SU-DHL-6 (cell line): Measurements from ENCODE around the gene XRN2.

Experiments
- H2AFZ ChIP-seq: fragments of 200-600 bp; sonication (generic); 2 replicates; pipeline ENCODE4 v1.6.1; 2014; ENCODE audit warnings: low read depth, mild to moderate bottlenecking, moderate library complexity, mixed read lengths, antibody characterized with exemption, low read length; ENCODE audit not compliant: severe bottlenecking
- H3F3A ChIP-seq: fragments of 200-600 bp; shearing (Covaris generic); 2 replicates; pipeline ENCODE4 v1.6.0; 2016; ENCODE audit warnings: antibody characterized with exemption, mild to moderate bottlenecking; ENCODE audit not compliant: insufficient read depth
- H3K27ac ChIP-seq: fragments of 200-600 bp; sonication (generic); 2 replicates; pipeline ENCODE4 v1.5.1; 2016; ENCODE audit warnings: low read depth, mild to moderate bottlenecking, low read length, moderate library complexity, mixed read lengths
- H3K27me3 ChIP-seq: fragments of 200-600 bp; sonication (generic), shearing (Covaris generic); 2 replicates; pipeline ENCODE4 v1.6.0; 2014; ENCODE audit warnings: mild to moderate bottlenecking, low read length
- H3K36me3 ChIP-seq: fragments of 200-600 bp; sonication (generic); 2 replicates; pipeline ENCODE4 v1.6.1; 2014; ENCODE audit warnings: mild to moderate bottlenecking, low read length, mixed read lengths
- H3K4me2 ChIP-seq: fragments of 300-600, 200-600 bp; shearing (Covaris generic), sonication (generic); 2 replicates; pipeline ENCODE4 v1.6.0; 2014; ENCODE audit warnings: low read length, low read depth, mild to moderate bottlenecking; ENCODE audit not compliant: poor library complexity, severe bottlenecking
- H3K4me3 ChIP-seq: fragments of 200-600 bp; sonication (generic); 2 replicates; pipeline ENCODE4 v1.5.1; 2014; ENCODE audit warnings: antibody characterized with exemption, low read length, mild to moderate bottlenecking, mixed read lengths; ENCODE audit not compliant: insufficient read depth, poor library complexity, severe bottlenecking
- H3K79me2 ChIP-seq: fragments of 200-600 bp; sonication (generic); 2 replicates; pipeline ENCODE4 v1.6.1; 2014; ENCODE audit warnings: mild to moderate bottlenecking, low read length, moderate library complexity; ENCODE audit not compliant: insufficient read depth
- H3K9ac ChIP-seq: fragments of 200-600 bp; sonication (generic); 2 replicates; pipeline ENCODE4 v1.7.0; 2014; ENCODE audit warnings: mild to moderate bottlenecking, low read length
- H3K9me2 ChIP-seq: fragments of 200-600 bp; sonication (generic); replicated peaks from 2 replicates; pipeline ENCODE4 v1.6.1; 2014; ENCODE audit warnings: low read length; ENCODE audit not compliant: insufficient read depth
- H3K9me3 ChIP-seq: fragments of 200-600 bp; sonication (generic); 2 replicates; pipeline ENCODE4 v1.6.1; 2014; ENCODE audit warnings: low read length, mixed read lengths; ENCODE audit not compliant: insufficient read depth
- H4K20me1 ChIP-seq: fragments of 200-600 bp; sonication (generic); 2 replicates; pipeline ENCODE4 v1.6.1; 2014; ENCODE audit warnings: low read depth, mild to moderate bottlenecking, antibody characterized with exemption, low read length, moderate library complexity, mixed read lengths
- CTCF ChIP-seq: fragments of 200-600 bp; sonication (generic); IDR thresholded peaks from one replicate; pipeline ENCODE4 v1.5.1; 2017; ENCODE audit warnings: antibody characterized with exemption, mild to moderate bottlenecking, low read length, moderate library complexity; ENCODE audit not compliant: insufficient read depth, poor library complexity, severe bottlenecking
- EZH2phosphoT487 ChIP-seq: fragments of 200-600 bp; sonication (generic), shearing (Covaris generic); conservative IDR thresholded peaks from 2 replicates; pipeline ENCODE4 v1.6.1; 2018; ENCODE audit warnings: mild to moderate bottlenecking, antibody characterized with exemption, low read length, moderate library complexity, mixed read lengths

The XRN2 gene

GRCh38 chr20:21279706-21280521 lies 23.2 kb upstream of the XRN2 start:
- TF ChIP-seq CTCF (no peak), EZH2phosphoT487 (no peak)
- Histone ChIP-seq H3K4me3 (no peak overlapping the region), H3K4me2 (no peak overlapping the region), H4K20me1 (no peaks in the 10 kb centered on the region), H2AFZ (no peak overlapping the region), H3K9ac (no peak overlapping the region), H3K9me2 (no peaks in the 10 kb centered on the region), H3K9me3 (no peaks in the 10 kb centered on the region), H3K27ac (no peak overlapping the region), H3K27me3 (no peaks in the 10 kb centered on the region), H3K36me3 (no peaks in the 10 kb centered on the region), H3F3A (no peaks in the 10 kb centered on the region), H3K79me2 (no peaks in the 10 kb centered on the region)

GRCh38 chr20:21280522-21281016 lies 22.6 kb upstream of the XRN2 start:
- H3K79me2 ChIP-seq = no peaks in the 10 kb centered on the region
- H3K27me3 ChIP-seq = no peaks in the 10 kb centered on the region
- H3K9ac ChIP-seq = no peak overlapping the region
- no peak overlapping the region for H3K27ac ChIP-seq
- no peak overlapping the region for H2AFZ ChIP-seq
- H3K9me3 ChIP-seq = no peaks in the 10 kb centered on the region
- H3K36me3 ChIP-seq = no peaks in the 10 kb centered on the region
- no peaks in the 10 kb centered on the region for H3F3A ChIP-seq
- H3K4me3 ChIP-seq = no peak overlapping the region
- H4K20me1 ChIP-seq = no peaks in the 10 kb centered on the region
- H3K9me2 ChIP-seq = no peaks in the 10 kb centered on the region
- no peak overlapping the region for H3K4me2 ChIP-seq
- TF ChIP-seq CTCF (no peak), EZH2phosphoT487 (no peak)

- Histone ChIP-seq H3K27ac (no peak overlapping the region), H3K79me2 (no peaks in the 10 kb centered on the region), H3K9me3 (no peaks in the 10 kb centered on the region), H4K20me1 (no peaks in the 10 kb centered on the region), H3K9me2 (no peaks in the 10 kb centered on the region), H3K36me3 (no peaks in the 10 kb centered on the region), H3F3A (no peaks in the 10 kb centered on the region), H3K9ac (no peak overlapping the region), H3K27me3 (no peaks in the 10 kb centered on the region), H3K4me2 (no peak overlapping the region), H3K4me3 (no peak overlapping the region), H2AFZ (no peak overlapping the region)
- TF ChIP-seq EZH2phosphoT487 (no peak), CTCF (no peak)
Observed at GRCh38 chr20:21286775-21287174, 16.4 kb upstream of the XRN2 start.
